Fibroblast of villous mesenchyme (primary cell): ENCODE data around the gene ISLR2. TPM values are rescaled to one million over a fixed set of nuclear protein-coding genes. Genes with fewer than 3 reads are reported as not detected.

ENCODE experiments used
- DNase-seq: peaks from one replicate; pipeline ENCODE4 v3.0.0-alpha.2; 2010; ENCODE audit warnings: low read depth
- H3K4me3 ChIP-seq: 2 replicates; pipeline ENCODE4 v1.5.1; 2011; ENCODE audit warnings: low read depth, mild to moderate bottlenecking, low read length
- total RNA-seq: library from RNA; depleted of rRNA; stranded (reverse); fragments of >200 nt; gene quantifications from 2 replicates; pipeline ENCODE4 v1.2.3, GENCODE V29; 2012
- TF ChIP-seq, protein P1 (sequence below): IDR thresholded peaks from 2 replicates; pipeline ENCODE4 v1.5.1; 2012; ENCODE audit warnings: low read depth, mild to moderate bottlenecking, low read length; ENCODE audit not compliant: insufficient read depth

The ISLR2 gene
- total RNA-seq, 1 donor: not detected

DNA sequence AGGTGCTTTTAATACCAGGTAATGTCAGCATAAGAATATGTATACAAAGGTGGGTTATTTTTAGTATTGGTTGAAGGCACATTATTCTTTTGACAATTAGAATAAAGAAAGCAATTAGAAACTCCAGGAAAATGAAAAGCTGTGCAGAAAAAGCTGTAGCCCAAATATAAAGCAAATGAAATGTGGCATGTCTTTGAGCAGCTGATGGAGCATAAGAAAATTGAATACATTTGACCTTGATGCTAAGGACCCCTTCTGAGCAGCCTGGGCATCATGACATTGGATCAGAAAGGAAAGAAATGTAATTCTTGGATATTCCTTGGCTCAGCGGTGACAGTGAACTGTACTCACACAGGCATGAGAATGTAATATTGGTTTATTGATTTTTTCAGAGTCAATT lies 35.1 kb downstream of the ISLR2 start:
- H3K4me3 ChIP-seq: no peak overlapping the region
- no peak for DNase-seq
- TF ChIP-seq, protein P1, sequence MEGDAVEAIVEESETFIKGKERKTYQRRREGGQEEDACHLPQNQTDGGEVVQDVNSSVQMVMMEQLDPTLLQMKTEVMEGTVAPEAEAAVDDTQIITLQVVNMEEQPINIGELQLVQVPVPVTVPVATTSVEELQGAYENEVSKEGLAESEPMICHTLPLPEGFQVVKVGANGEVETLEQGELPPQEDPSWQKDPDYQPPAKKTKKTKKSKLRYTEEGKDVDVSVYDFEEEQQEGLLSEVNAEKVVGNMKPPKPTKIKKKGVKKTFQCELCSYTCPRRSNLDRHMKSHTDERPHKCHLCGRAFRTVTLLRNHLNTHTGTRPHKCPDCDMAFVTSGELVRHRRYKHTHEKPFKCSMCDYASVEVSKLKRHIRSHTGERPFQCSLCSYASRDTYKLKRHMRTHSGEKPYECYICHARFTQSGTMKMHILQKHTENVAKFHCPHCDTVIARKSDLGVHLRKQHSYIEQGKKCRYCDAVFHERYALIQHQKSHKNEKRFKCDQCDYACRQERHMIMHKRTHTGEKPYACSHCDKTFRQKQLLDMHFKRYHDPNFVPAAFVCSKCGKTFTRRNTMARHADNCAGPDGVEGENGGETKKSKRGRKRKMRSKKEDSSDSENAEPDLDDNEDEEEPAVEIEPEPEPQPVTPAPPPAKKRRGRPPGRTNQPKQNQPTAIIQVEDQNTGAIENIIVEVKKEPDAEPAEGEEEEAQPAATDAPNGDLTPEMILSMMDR: no peak

DNA sequence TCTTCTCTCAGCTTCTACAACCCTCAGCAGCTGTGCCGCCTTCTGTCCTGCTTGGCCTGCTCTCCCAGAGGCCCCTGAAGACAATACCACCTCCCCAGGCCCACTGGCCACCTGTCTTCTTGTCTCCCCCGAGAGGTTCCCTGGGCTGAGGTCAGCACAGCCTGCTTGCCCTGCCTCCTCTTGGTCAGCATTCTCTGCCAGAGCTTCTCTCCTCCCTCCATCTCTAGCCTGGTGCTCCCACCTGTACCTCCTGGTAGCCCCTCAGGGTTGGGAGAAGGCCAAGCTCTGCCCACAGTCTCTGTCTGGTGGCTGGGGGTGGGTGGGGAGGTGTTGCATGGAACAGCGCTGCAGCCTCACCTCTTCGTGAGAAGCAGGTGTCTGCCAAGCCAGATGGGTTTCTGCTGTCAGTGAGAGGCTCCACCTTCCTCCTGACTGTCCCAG lies 37.5 kb downstream of the ISLR2 start:
- no peak for DNase-seq
- no peak overlapping the region for H3K4me3 ChIP-seq
- TF ChIP-seq, protein P1: no peak

GRCh38 chr15:74168711-74169126 lies 38.3 kb downstream of the ISLR2 start:
- H3K4me3 ChIP-seq: no peak overlapping the region
- TF ChIP-seq, protein P1: no peak
- DNase-seq: no peak

- no peak for DNase-seq
- H3K4me3 ChIP-seq: no peak overlapping the region
- TF ChIP-seq, protein P1: no peak
Measured at GRCh38 chr15:74170071-74170844, 39.9 kb downstream of the ISLR2 start.

- TF ChIP-seq, protein P1: no peak
- no peak for DNase-seq
- H3K4me3 ChIP-seq: no peak overlapping the region
Measured at GRCh38 chr15:74170875-74171578, 40.6 kb downstream of the ISLR2 start.

DNA sequence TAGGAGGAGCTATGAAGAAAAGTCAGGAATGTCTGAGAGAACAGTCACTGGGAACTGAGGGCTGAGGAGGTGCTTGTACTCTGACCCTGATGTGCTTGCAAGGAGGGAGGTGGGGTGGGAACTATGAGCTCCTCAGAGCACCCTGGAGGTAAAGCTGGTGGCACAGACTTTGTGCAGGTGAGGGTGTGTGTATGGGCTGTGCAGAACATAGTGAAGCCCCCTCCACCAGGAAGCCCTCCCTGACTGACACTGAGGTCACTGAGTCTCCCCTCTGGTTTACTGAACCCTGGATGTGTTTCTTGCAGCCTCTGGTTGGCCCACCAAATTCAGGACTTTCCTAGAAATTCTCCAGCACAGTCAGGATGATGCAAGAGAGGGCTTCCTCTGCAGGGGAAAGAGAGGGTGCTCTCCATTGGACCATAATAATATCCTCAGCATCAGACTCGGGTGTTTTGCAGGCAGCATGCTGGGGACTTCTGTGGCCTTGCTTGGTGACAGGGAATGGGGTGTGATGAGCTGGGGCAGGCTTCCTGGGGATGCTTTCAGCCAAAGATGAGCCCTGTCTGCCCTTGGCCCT lies 41.7 kb downstream of the ISLR2 start:
- DNase-seq: no peak
- TF ChIP-seq, protein P1: no peak

More for the DNA sequence above, 41.7 kb downstream of the ISLR2 start:
- no peak overlapping the region for H3K4me3 ChIP-seq
